ENCODE results near the gene CEP83.
"Not testable (repeated sequence)": the region's sequence is repeated elsewhere in the genome, so short reads cannot be mapped to it uniquely, and the experiment has no call there.

Gene CEP83

DNA sequence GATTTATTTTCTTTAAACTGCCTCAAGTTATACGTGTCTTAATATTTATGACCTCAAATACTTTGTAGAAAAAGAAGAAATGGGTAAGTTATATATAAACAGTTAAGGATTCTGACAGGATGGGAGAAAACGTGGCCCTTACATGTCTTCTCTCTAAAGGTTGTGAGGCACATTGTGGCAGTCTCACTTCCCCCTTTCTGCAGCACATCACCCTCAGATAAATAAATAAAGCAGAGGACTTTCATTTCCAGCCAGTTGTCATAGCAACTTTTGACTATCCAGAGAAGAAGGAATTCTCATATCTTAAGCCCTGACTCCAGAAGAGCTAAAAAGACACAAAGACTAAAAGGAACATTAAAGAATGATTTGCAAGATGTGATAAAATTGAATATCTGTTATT is 28.8 kb upstream of the CEP83 start:
- Histone ChIP-seq H3K4me3 (ENCODE audit: extremely low read depth, insufficient read depth, low read length, poor library complexity, severe bottlenecking) (no peak overlapping the region), H3K4me1 (ENCODE audit: control insufficient read depth, insufficient read depth, low read length, poor library complexity, severe bottlenecking) (no peaks in the 10 kb centered on the region), H3K36me3 (ENCODE audit: control insufficient read depth, insufficient read depth, low read length) (no peaks in the 10 kb centered on the region), H3K27ac (ENCODE audit: low read depth, low read length, severe bottlenecking) (no peak overlapping the region), H3K9me3 (ENCODE audit: control insufficient read depth, low read length) (no peaks in the 10 kb centered on the region)
- no CpG with 5 or more reads among the region's 2 CpGs for WGBS, 2 experiments (ENCODE audit: insufficient coverage in 2 of 2)

DNA sequence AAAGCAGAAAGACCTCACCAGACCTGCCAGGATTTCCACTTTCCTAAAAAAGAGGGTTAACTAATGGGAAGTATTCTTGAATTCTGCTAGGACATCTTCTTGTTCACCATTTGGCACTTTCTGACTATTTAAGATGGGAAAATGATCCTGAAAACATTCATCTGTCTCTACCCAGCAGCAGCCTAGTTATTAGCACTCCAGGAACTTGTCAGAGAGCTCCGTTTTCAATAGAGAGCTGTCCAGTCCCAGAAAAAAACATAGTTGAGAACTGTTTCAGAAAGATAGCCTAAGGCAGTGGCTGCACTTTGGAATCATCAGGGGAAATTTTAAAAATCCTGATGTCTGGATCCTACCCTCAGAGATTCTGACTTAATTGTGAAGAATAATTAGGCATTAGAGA is 22.1 kb upstream of the CEP83 start:
- H3K27ac ChIP-seq (ENCODE audit: low read depth, low read length, severe bottlenecking), result no peak overlapping the region
- H3K36me3 ChIP-seq (ENCODE audit: control insufficient read depth, insufficient read depth, low read length), result no peaks in the 10 kb centered on the region
- WGBS, 2 experiments (ENCODE audit: insufficient coverage in 2 of 2), result 80 to 83% methylated on average over 1 of the region's 1 CpG
- no peak overlapping the region for H3K4me3 ChIP-seq (ENCODE audit: extremely low read depth, insufficient read depth, low read length, poor library complexity, severe bottlenecking)
- H3K4me1 ChIP-seq (ENCODE audit: control insufficient read depth, insufficient read depth, low read length, poor library complexity, severe bottlenecking), result no peaks in the 10 kb centered on the region
- H3K9me3 ChIP-seq (ENCODE audit: control insufficient read depth, low read length), result no peaks in the 10 kb centered on the region

DNA sequence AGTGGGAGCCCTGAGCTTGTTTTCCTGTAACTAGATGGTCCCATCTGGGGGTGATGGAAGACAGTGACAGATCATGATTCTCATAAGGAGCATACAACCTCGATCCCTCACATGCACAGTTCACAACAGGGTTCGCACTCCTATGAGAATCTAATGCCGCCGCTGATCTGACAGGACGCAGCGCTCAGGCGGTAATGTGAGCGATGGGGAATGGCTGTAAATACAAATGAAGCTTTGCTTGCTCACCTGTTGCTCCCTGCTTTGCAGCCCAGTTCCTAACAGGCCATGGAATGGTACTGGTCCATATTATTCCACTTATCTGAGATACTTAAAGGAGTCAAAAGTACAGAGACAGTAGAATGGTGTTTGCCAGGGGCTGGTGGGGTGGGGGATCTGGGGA is 9.9 kb upstream of the CEP83 start:
- 96 to 100% methylated on average over 5 to 8 of the region's 8 CpGs for WGBS, 2 experiments (ENCODE audit: insufficient coverage in 2 of 2)
- Histone ChIP-seq H3K4me3 (ENCODE audit: extremely low read depth, insufficient read depth, low read length, poor library complexity, severe bottlenecking) (no peak overlapping the region), H3K27ac (ENCODE audit: low read depth, low read length, severe bottlenecking) (no peak overlapping the region)

DNA sequence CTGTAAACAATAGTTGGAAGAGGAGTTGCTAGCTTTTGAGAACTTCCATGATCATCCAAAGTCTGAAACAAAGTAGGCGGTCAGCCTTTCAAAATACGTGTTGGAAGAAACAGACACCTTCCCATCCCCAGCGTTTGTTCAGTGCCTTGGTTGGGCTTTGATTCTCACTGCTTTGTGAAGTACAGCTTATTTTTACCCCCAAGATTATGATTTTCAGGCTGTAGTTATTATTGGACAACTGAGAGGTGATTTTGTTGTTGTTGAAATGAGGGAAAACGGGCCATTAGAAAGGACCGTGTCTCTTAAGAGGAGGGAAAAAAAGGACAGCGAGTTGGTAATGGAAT is 921 bp upstream of the CEP83 start:
- no peaks in the 10 kb centered on the region for H3K9me3 ChIP-seq (ENCODE audit: control insufficient read depth, low read length)
- WGBS, 2 experiments (ENCODE audit: insufficient coverage in 2 of 2), result 46 to 59% methylated on average over 5 to 6 of the region's 6 CpGs
- peak overlapping the region; percentile 77 for H3K27ac ChIP-seq (ENCODE audit: low read depth, low read length, severe bottlenecking)
- H3K36me3 ChIP-seq (ENCODE audit: control insufficient read depth, insufficient read depth, low read length), result peaks cover 4% of the 10 kb centered on the region
- no peaks in the 10 kb centered on the region for H3K4me1 ChIP-seq (ENCODE audit: control insufficient read depth, insufficient read depth, low read length, poor library complexity, severe bottlenecking)
- H3K4me3 ChIP-seq (ENCODE audit: extremely low read depth, insufficient read depth, low read length, poor library complexity, severe bottlenecking), result peak overlapping the region; percentile 79

More for the DNA sequence above, 9.9 kb upstream of the CEP83 start:
- H3K9me3 ChIP-seq (ENCODE audit: control insufficient read depth, low read length), result no peaks in the 10 kb centered on the region
- no peaks in the 10 kb centered on the region for H3K36me3 ChIP-seq (ENCODE audit: control insufficient read depth, insufficient read depth, low read length)
- no peaks in the 10 kb centered on the region for H3K4me1 ChIP-seq (ENCODE audit: control insufficient read depth, insufficient read depth, low read length, poor library complexity, severe bottlenecking)

DNA sequence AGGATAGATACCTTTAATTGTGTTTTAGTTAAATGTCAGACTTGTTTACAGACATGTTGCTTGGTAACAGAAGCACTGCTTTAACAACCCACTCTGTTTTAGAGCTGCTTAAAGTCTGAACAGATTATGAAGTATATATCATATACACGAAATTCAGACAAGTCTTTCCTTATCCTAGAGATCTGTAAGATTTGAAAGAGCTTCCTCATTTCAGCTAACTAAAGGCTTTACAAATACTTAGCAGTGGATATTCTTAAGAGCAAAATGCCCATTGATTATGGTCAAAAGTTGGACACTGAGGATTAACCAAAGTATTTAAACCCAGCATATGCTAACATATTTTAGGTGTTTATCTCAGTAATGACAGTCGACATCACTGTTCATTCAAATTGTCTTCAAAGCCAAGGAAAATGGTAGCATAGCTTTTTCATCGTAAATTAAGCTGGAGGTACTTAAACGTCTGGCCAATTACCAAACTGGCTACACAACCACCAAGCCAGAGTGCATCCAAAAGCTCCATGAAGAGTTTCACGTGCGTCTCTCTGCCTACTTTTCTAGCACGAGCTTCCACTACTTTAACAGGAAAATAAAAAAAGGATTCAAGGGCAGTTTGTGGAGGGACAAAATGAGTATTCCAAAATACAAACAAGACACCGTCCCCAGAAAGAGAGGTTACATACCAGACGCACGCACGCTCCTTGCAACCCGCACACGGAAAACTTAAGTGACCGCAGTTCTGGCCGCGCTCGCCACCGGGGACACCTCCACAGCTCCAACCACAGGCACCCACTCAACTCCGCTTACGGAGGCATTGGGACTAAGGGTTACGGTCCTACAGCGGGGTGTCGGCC is 565 bp downstream of the CEP83 start:
- H3K9me3 ChIP-seq (ENCODE audit: control insufficient read depth, low read length), result no peaks in the 10 kb centered on the region
- 0 to 1% methylated on average over 11 to 17 of the region's 23 CpGs for WGBS, 2 experiments (ENCODE audit: insufficient coverage in 2 of 2)
- peak overlapping the region; percentile 77 for H3K27ac ChIP-seq (ENCODE audit: low read depth, low read length, severe bottlenecking)
- H3K4me3 ChIP-seq (ENCODE audit: extremely low read depth, insufficient read depth, low read length, poor library complexity, severe bottlenecking), result peak overlapping the region; percentile 79
- H3K36me3 ChIP-seq (ENCODE audit: control insufficient read depth, insufficient read depth, low read length), result peaks cover 15% of the 10 kb centered on the region
- no peaks in the 10 kb centered on the region for H3K4me1 ChIP-seq (ENCODE audit: control insufficient read depth, insufficient read depth, low read length, poor library complexity, severe bottlenecking)

DNA sequence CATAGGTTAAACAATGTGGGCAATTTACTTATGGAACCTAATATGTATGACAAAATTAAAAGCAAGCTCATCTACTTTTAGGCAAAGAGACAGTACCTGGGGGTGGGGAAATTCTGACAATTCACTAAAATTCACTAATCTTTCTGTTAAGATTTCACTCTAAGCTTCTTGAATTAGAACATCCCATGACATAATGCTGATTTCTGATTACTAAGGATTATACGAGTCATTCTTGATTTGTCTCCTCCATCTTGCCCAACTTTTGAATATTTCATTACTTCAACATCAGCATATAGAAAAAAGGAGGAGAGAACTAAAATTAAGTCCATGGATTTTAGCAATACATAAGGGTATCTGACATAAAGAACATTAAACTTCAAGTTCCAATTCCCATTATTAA is 2.4 kb downstream of the CEP83 start:
- no CpG with 5 or more reads among the region's 1 CpG for WGBS, 2 experiments (ENCODE audit: insufficient coverage in 2 of 2)
- Histone ChIP-seq H3K9me3 (ENCODE audit: control insufficient read depth, low read length) (no peaks in the 10 kb centered on the region), H3K36me3 (ENCODE audit: control insufficient read depth, insufficient read depth, low read length) (peaks cover 16% of the 10 kb centered on the region), H3K4me1 (ENCODE audit: control insufficient read depth, insufficient read depth, low read length, poor library complexity, severe bottlenecking) (no peaks in the 10 kb centered on the region), H3K4me3 (ENCODE audit: extremely low read depth, insufficient read depth, low read length, poor library complexity, severe bottlenecking) (no peak overlapping the region), H3K27ac (ENCODE audit: low read depth, low read length, severe bottlenecking) (no peak overlapping the region)

DNA sequence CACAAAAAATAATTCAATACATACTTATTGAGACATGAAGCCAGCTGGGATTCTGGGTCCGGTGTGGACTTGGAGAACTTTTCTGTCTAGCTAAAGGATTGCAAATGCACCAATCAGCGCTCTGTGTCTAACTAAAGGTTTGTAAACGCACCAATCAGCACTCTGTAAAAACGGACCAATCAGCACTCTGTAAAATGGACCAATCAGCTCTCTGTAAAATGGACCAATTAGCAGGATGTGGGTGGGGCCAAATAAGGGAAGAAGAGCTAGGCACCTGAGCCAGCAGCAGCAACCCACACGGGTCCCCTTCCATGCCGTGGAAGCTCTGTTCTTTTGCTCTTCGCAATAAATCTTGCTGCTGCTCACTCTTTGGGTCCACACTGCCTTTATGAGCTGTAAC is 5.3 kb downstream of the CEP83 start:
- H3K36me3 ChIP-seq (ENCODE audit: control insufficient read depth, insufficient read depth, low read length), result peaks cover 16% of the 10 kb centered on the region
- H3K4me1 ChIP-seq (ENCODE audit: control insufficient read depth, insufficient read depth, low read length, poor library complexity, severe bottlenecking); H3K4me3 ChIP-seq (ENCODE audit: extremely low read depth, insufficient read depth, low read length, poor library complexity, severe bottlenecking); H3K27ac ChIP-seq (ENCODE audit: low read depth, low read length, severe bottlenecking); H3K9me3 ChIP-seq (ENCODE audit: control insufficient read depth, low read length): not testable (repeated sequence)
- WGBS, 2 experiments (ENCODE audit: insufficient coverage in 2 of 2), result 83 to 98% methylated on average over 5 to 6 of the region's 7 CpGs

DNA sequence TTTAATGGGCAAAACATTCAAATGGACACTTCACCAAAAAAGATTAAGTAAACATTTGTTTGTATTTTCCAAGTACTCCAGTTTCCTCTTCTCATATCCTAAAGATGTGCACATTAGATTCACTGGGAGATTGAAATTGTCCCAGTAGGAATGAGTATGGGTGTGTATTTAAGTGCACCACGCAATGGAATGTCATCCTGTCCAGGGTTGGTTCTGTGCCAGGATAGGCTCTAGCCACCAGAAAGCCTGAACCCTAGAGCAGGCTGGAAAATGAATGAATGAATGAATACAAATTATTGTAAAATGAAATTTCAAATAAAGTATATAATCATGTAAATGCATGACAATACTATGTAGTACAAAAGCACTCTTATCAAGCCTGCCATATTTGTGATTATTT is 14.0 kb downstream of the CEP83 start:
- Histone ChIP-seq H3K36me3 (ENCODE audit: control insufficient read depth, insufficient read depth, low read length) (no peaks in the 10 kb centered on the region), H3K4me3 (ENCODE audit: extremely low read depth, insufficient read depth, low read length, poor library complexity, severe bottlenecking) (no peak overlapping the region), H3K27ac (ENCODE audit: low read depth, low read length, severe bottlenecking) (no peak overlapping the region), H3K4me1 (ENCODE audit: control insufficient read depth, insufficient read depth, low read length, poor library complexity, severe bottlenecking) (no peaks in the 10 kb centered on the region), H3K9me3 (ENCODE audit: control insufficient read depth, low read length) (no peaks in the 10 kb centered on the region)
- 88 to 100% methylated on average over 1 of the region's 1 CpG for WGBS, 2 experiments (ENCODE audit: insufficient coverage in 2 of 2)

DNA sequence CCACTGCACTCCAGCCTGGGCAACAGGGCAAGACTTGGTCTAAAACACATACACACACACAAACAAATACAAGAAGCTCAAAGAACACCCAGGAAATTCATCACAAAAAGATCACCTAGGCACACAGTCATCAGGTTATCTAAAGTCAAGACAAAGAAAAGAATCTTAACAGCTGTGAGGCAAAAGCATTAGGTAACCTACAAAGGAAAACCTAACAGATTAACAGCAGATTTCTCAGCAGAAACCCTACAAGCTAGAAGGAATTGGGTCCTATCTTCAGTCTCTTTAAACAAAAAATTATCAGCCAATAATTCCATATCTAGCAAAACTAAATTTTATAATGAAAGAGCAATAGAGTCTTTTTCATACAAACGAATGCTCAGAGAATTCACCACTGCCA is 22.4 kb downstream of the CEP83 start:
- WGBS, 2 experiments (ENCODE audit: insufficient coverage in 2 of 2), result 83% methylated on average over 1 of the region's 1 CpG; no CpG with 5 or more reads in 1 of the 2 experiments
- Histone ChIP-seq H3K36me3 (ENCODE audit: control insufficient read depth, insufficient read depth, low read length) (no peaks in the 10 kb centered on the region), H3K4me3 (ENCODE audit: extremely low read depth, insufficient read depth, low read length, poor library complexity, severe bottlenecking) (no peak overlapping the region), H3K4me1 (ENCODE audit: control insufficient read depth, insufficient read depth, low read length, poor library complexity, severe bottlenecking) (no peaks in the 10 kb centered on the region), H3K9me3 (ENCODE audit: control insufficient read depth, low read length) (no peaks in the 10 kb centered on the region), H3K27ac (ENCODE audit: low read depth, low read length, severe bottlenecking) (no peak overlapping the region)

DNA sequence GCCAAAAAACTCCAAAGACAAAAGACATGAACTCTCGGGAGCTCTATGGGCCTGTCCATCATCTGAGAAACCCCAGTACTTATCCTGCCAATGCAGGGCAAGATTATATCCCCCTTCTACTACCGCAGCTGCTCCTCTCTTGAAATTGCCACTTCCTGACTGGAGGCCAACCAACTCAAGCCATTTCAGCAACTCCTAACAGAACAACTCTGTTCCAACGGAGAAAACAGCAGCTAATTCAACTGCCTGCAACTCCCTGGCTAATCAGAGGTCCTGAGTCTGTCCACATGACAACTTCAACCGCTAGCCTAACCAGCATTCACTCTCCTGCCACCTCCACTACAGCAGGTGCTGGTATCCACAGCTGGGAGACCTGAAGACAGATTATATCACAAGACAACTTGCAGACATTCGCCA is 24.1 kb downstream of the CEP83 start:
- WGBS, 2 experiments (ENCODE audit: insufficient coverage in 2 of 2), result 81 to 82% methylated on average over 3 to 4 of the region's 5 CpGs
- no peak overlapping the region for H3K4me3 ChIP-seq (ENCODE audit: extremely low read depth, insufficient read depth, low read length, poor library complexity, severe bottlenecking)
- no peak overlapping the region for H3K27ac ChIP-seq (ENCODE audit: low read depth, low read length, severe bottlenecking)

DNA sequence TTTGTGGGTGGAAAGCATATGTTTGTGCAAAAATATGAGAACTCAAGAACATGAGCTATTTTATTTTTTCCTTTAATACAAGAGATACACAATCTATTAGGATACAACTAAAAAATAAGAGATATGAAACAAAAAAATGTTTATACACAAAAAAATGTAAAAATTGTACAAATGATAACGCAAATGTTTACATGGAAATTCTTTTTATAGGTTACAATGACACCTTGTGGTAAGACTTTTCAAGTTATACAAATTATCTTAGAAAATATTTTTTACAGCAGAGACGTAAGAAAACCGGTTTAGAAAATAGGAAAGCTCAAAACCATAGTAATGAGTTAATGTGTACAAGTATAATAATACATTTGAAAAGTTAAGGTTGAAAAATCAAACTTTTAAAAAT is 25.5 kb downstream of the CEP83 start:
- no peak overlapping the region for H3K4me3 ChIP-seq (ENCODE audit: extremely low read depth, insufficient read depth, low read length, poor library complexity, severe bottlenecking)
- no peak overlapping the region for H3K27ac ChIP-seq (ENCODE audit: low read depth, low read length, severe bottlenecking)
- no CpG with 5 or more reads among the region's 3 CpGs for WGBS, 2 experiments (ENCODE audit: insufficient coverage in 2 of 2)
- no peaks in the 10 kb centered on the region for H3K4me1 ChIP-seq (ENCODE audit: control insufficient read depth, insufficient read depth, low read length, poor library complexity, severe bottlenecking)
- H3K9me3 ChIP-seq (ENCODE audit: control insufficient read depth, low read length), result peaks cover 9% of the 10 kb centered on the region
- H3K36me3 ChIP-seq (ENCODE audit: control insufficient read depth, insufficient read depth, low read length), result no peaks in the 10 kb centered on the region

More for the DNA sequence above, 24.1 kb downstream of the CEP83 start:
- Histone ChIP-seq H3K4me1 (ENCODE audit: control insufficient read depth, insufficient read depth, low read length, poor library complexity, severe bottlenecking) (no peaks in the 10 kb centered on the region), H3K9me3 (ENCODE audit: control insufficient read depth, low read length) (no peaks in the 10 kb centered on the region), H3K36me3 (ENCODE audit: control insufficient read depth, insufficient read depth, low read length) (no peaks in the 10 kb centered on the region)

Data from mesodermal cell (in vitro differentiated cells).